NB4 (cell line): ENCODE results near the gene CDC42EP5.

Experiments used
- TF ChIP-seq, protein P1 (sequence below): IDR thresholded peaks from 2 replicates; pipeline ENCODE4 v1.6.1; 2011; ENCODE audit warnings: low read depth, low read length
- TF ChIP-seq, protein P2 (sequence below): IDR thresholded peaks from one replicate; pipeline ENCODE4 v1.5.1; 2012; ENCODE audit warnings: low read depth, low read length

DNA sequence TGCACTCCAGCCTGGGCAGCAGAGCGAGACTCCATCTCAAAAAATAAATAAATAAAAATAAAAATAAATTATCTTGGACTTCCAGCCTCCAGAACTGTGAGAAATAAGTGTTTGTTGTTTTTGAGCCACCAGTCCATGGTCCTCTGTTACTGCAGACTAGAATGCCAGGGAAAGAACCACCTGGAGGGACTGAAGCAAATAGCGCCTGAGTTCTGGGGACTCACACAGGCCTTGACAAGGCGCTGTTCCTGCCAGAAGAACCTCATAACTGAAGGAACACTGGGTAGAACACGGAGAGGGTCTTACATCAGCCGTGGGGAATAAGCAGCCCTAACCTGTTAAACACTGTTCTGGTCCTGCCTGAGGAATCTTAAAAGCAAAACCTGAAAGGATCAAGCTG, 32.5 kb downstream of the CDC42EP5 start:
- TF ChIP-seq, protein P1, sequence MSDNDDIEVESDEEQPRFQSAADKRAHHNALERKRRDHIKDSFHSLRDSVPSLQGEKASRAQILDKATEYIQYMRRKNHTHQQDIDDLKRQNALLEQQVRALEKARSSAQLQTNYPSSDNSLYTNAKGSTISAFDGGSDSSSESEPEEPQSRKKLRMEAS: no peak
- TF ChIP-seq, protein P2, sequence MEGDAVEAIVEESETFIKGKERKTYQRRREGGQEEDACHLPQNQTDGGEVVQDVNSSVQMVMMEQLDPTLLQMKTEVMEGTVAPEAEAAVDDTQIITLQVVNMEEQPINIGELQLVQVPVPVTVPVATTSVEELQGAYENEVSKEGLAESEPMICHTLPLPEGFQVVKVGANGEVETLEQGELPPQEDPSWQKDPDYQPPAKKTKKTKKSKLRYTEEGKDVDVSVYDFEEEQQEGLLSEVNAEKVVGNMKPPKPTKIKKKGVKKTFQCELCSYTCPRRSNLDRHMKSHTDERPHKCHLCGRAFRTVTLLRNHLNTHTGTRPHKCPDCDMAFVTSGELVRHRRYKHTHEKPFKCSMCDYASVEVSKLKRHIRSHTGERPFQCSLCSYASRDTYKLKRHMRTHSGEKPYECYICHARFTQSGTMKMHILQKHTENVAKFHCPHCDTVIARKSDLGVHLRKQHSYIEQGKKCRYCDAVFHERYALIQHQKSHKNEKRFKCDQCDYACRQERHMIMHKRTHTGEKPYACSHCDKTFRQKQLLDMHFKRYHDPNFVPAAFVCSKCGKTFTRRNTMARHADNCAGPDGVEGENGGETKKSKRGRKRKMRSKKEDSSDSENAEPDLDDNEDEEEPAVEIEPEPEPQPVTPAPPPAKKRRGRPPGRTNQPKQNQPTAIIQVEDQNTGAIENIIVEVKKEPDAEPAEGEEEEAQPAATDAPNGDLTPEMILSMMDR: no peak
